HepG2 (cell line): Measurements from ENCODE around the gene GYPC. TPM values are rescaled to one million over a fixed set of nuclear protein-coding genes. Genes with fewer than 3 reads are reported as not detected.

Source experiments
- CAMTA2 ChIP-seq: sonication (generic); formaldehyde crosslinking; IDR thresholded peaks from 2 replicates; pipeline ENCODE4 v1.4.0; 2020; ENCODE audit warnings: mild to moderate bottlenecking, missing genetic modification reagents, borderline replicate concordance
- GATAD1 ChIP-seq: IDR thresholded peaks from 2 replicates; pipeline ENCODE4 v1.6.1; 2016; ENCODE audit warnings: missing genetic modification reagents, missing compliant biosample characterization
- ZMYM2 ChIP-seq: sonication (generic); formaldehyde crosslinking; IDR thresholded peaks from 2 replicates; pipeline ENCODE4 v1.8.0; 2022; ENCODE audit warnings: mild to moderate bottlenecking, missing genetic modification reagents
- ZNF121 ChIP-seq: sonication (generic); formaldehyde crosslinking; IDR thresholded peaks from 2 replicates; pipeline ENCODE4 v1.5.0; 2020; ENCODE audit warnings: mild to moderate bottlenecking, missing genetic modification reagents
- polyA plus RNA-seq, 8 experiments: library from polyadenylated mRNA; depleted of rRNA in 3 of 8; stranded (reverse) in 7 of 8; unstranded in 1 of 8; fragments of >200 nt; fragmentation: Illumina TruSeq in 4 of 8; extraction: Trizol in 4 of 8; gene quantifications; 2 replicates each; pipeline versions ENCODE4 v1.2.1 to v1.2.3, GENCODE V29; 2011 to 2016; ENCODE audit warnings: low read depth in 4 of 8, missing spikeins in 1 of 8, mixed read lengths in 1 of 8; ENCODE audit not compliant: insufficient read depth in 1 of 8
- total RNA-seq, 5 experiments: library from RNA; depleted of rRNA; stranded (reverse); fragments of >200 nt; fragmentation: Illumina TruSeq; extraction: Trizol; gene quantifications; 2 replicates each; pipeline ENCODE4 v1.2.3, GENCODE V29; 2016; ENCODE audit warnings: low read depth in 1 of 5
- TF ChIP-seq, protein P1 (sequence below), 2 experiments: fragments of 450-650 bp in 1 of 2; sonication (generic) in 1 of 2; formaldehyde crosslinking in 1 of 2; IDR thresholded peaks; 2 replicates each; pipeline versions ENCODE4 v1.6.1 to v1.8.0; 2016 to 2022; ENCODE audit warnings: antibody characterized with exemption in 1 of 2, mild to moderate bottlenecking in 1 of 2, missing genetic modification reagents in 1 of 2
- TF ChIP-seq, protein P2 (sequence below): sonication (generic); formaldehyde crosslinking; IDR thresholded peaks from 2 replicates; pipeline ENCODE4 v1.5.1; 2020; ENCODE audit warnings: mild to moderate bottlenecking, missing genetic modification reagents, borderline replicate concordance
- TF ChIP-seq, protein P3 (sequence below): sonication (generic); formaldehyde crosslinking; IDR thresholded peaks from 2 replicates; pipeline ENCODE4 v1.4.0; 2020; ENCODE audit warnings: mild to moderate bottlenecking, missing genetic modification reagents
- TF ChIP-seq, protein P4 (sequence below): sonication (generic); formaldehyde crosslinking; IDR thresholded peaks from 2 replicates; pipeline ENCODE4 v1.4.0; 2020; ENCODE audit warnings: missing genetic modification reagents
- TF ChIP-seq, protein P5 (sequence below): sonication (generic); formaldehyde crosslinking; IDR thresholded peaks from 2 replicates; pipeline ENCODE4 v1.4.0; 2020; ENCODE audit warnings: mild to moderate bottlenecking, missing genetic modification reagents

The GYPC gene
- total and polyA plus RNA-seq, 2 of the 13 experiments (the other 11 are each of a cell fraction or from before 2014, with no cell fraction given) = not detected

DNA sequence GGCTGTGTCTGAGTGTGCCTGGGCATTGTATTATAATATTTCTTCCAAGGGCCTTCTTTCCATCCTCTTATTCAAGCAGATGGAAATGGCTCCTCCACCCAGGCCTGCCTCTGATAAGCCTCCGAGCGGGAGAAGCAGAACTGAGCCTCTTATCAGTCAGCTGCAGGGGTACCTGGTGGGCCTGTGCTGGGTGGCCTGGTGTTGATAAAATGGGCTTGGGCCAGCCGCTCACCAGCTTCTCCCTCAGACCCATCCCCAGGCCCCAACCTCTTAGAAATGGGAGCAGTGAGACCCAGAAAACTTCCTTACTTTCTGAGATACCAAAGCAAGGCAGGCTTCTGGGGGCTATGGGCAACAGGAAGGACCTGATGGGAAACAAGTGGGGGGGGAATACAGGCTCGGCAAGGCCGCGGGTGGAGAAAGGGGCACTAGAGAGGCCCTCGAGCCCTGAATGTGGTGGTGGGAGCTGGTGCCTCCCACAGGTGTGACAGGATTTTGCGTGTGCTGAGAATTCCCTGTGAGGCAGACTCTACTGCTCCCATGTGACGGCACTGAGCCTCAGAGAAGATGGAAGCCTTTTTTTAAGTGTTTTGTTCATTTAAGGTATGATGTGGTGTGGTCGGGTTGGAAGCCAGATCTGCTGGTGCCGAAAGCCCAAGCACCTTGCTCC lies 18.3 kb downstream of the GYPC start (continued):
- TF ChIP-seq, protein P1, sequence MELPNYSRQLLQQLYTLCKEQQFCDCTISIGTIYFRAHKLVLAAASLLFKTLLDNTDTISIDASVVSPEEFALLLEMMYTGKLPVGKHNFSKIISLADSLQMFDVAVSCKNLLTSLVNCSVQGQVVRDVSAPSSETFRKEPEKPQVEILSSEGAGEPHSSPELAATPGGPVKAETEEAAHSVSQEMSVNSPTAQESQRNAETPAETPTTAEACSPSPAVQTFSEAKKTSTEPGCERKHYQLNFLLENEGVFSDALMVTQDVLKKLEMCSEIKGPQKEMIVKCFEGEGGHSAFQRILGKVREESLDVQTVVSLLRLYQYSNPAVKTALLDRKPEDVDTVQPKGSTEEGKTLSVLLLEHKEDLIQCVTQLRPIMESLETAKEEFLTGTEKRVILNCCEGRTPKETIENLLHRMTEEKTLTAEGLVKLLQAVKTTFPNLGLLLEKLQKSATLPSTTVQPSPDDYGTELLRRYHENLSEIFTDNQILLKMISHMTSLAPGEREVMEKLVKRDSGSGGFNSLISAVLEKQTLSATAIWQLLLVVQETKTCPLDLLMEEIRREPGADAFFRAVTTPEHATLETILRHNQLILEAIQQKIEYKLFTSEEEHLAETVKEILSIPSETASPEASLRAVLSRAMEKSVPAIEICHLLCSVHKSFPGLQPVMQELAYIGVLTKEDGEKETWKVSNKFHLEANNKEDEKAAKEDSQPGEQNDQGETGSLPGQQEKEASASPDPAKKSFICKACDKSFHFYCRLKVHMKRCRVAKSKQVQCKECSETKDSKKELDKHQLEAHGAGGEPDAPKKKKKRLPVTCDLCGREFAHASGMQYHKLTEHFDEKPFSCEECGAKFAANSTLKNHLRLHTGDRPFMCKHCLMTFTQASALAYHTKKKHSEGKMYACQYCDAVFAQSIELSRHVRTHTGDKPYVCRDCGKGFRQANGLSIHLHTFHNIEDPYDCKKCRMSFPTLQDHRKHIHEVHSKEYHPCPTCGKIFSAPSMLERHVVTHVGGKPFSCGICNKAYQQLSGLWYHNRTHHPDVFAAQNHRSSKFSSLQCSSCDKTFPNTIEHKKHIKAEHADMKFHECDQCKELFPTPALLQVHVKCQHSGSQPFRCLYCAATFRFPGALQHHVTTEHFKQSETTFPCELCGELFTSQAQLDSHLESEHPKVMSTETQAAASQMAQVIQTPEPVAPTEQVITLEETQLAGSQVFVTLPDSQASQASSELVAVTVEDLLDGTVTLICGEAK (IDR thresholded peaks at IDR 0.05) = no peak
- TF ChIP-seq, protein P1 (CRISPR knock-in tag; IDR thresholded peaks at IDR 0.05) = no peak
- TF ChIP-seq ZNF121 = no peak
- TF ChIP-seq, protein P2, sequence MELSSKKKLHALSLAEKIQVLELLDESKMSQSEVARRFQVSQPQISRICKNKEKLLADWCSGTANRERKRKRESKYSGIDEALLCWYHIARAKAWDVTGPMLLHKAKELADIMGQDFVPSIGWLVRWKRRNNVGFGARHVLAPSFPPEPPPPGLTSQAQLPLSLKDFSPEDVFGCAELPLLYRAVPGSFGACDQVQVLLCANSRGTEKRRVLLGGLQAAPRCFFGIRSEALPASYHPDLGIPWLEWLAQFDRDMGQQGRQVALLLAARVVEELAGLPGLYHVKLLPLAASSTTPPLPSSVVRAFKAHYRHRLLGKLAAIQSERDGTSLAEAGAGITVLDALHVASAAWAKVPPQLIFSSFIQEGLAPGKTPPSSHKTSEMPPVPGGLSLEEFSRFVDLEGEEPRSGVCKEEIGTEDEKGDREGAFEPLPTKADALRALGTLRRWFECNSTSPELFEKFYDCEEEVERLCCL = no peak
- TF ChIP-seq, protein P3, sequence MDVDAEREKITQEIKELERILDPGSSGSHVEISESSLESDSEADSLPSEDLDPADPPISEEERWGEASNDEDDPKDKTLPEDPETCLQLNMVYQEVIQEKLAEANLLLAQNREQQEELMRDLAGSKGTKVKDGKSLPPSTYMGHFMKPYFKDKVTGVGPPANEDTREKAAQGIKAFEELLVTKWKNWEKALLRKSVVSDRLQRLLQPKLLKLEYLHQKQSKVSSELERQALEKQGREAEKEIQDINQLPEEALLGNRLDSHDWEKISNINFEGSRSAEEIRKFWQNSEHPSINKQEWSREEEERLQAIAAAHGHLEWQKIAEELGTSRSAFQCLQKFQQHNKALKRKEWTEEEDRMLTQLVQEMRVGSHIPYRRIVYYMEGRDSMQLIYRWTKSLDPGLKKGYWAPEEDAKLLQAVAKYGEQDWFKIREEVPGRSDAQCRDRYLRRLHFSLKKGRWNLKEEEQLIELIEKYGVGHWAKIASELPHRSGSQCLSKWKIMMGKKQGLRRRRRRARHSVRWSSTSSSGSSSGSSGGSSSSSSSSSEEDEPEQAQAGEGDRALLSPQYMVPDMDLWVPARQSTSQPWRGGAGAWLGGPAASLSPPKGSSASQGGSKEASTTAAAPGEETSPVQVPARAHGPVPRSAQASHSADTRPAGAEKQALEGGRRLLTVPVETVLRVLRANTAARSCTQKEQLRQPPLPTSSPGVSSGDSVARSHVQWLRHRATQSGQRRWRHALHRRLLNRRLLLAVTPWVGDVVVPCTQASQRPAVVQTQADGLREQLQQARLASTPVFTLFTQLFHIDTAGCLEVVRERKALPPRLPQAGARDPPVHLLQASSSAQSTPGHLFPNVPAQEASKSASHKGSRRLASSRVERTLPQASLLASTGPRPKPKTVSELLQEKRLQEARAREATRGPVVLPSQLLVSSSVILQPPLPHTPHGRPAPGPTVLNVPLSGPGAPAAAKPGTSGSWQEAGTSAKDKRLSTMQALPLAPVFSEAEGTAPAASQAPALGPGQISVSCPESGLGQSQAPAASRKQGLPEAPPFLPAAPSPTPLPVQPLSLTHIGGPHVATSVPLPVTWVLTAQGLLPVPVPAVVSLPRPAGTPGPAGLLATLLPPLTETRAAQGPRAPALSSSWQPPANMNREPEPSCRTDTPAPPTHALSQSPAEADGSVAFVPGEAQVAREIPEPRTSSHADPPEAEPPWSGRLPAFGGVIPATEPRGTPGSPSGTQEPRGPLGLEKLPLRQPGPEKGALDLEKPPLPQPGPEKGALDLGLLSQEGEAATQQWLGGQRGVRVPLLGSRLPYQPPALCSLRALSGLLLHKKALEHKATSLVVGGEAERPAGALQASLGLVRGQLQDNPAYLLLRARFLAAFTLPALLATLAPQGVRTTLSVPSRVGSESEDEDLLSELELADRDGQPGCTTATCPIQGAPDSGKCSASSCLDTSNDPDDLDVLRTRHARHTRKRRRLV (CRISPR knock-in tag) = no peak
- no peak for TF ChIP-seq ZMYM2 (CRISPR knock-in tag)
- TF ChIP-seq, protein P4, sequence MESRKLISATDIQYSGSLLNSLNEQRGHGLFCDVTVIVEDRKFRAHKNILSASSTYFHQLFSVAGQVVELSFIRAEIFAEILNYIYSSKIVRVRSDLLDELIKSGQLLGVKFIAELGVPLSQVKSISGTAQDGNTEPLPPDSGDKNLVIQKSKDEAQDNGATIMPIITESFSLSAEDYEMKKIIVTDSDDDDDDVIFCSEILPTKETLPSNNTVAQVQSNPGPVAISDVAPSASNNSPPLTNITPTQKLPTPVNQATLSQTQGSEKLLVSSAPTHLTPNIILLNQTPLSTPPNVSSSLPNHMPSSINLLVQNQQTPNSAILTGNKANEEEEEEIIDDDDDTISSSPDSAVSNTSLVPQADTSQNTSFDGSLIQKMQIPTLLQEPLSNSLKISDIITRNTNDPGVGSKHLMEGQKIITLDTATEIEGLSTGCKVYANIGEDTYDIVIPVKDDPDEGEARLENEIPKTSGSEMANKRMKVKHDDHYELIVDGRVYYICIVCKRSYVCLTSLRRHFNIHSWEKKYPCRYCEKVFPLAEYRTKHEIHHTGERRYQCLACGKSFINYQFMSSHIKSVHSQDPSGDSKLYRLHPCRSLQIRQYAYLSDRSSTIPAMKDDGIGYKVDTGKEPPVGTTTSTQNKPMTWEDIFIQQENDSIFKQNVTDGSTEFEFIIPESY = no peak
- no peak for TF ChIP-seq CAMTA2
- TF ChIP-seq, protein P5, sequence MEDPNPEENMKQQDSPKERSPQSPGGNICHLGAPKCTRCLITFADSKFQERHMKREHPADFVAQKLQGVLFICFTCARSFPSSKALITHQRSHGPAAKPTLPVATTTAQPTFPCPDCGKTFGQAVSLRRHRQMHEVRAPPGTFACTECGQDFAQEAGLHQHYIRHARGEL (CRISPR knock-in tag) = no peak
- no peak for TF ChIP-seq GATAD1 (CRISPR knock-in tag)
